Ovary (tissue), 3 donors: ENCODE results near the gene SLIT3.

Experiments
- EP300 ChIP-seq: sonication (generic); formaldehyde crosslinking; IDR thresholded peaks from one replicate; pipeline ENCODE4 v1.6.1; 2017; ENCODE audit warnings: antibody characterized with exemption
- TF ChIP-seq, protein P1 (sequence below), 3 donors: fragments of 450-650 bp in 2 of 3; fragments of 200-600 bp in 1 of 3; IDR thresholded peaks; one replicate each; pipeline versions ENCODE4 v1.5.1 to v1.8.0; 2016 to 2022; ENCODE audit warnings: antibody characterized with exemption in 3 of 3, mild to moderate bottlenecking in 1 of 3
- donor health status: DM: no; HTN: no; CAD: no.

DNA sequence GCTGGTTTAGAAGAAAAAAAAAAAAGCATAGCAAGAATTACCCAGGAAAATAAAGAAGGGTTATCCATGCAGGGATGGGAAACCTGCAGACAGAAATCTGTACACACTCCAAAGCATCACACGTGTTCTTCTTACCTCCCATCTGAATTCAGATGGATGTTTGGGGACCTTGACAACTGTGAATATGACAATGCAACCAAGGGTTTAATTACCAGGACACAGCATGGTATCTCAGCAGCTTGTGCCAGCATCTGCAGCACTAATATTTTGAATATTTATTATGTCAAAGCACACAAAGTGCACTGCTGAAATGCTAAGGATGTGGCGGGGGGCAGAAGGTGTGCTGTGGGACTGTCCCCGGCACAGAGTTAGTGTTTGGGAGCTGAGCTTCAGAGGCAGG, 47.9 kb downstream of the SLIT3 start:
- TF ChIP-seq, protein P1, sequence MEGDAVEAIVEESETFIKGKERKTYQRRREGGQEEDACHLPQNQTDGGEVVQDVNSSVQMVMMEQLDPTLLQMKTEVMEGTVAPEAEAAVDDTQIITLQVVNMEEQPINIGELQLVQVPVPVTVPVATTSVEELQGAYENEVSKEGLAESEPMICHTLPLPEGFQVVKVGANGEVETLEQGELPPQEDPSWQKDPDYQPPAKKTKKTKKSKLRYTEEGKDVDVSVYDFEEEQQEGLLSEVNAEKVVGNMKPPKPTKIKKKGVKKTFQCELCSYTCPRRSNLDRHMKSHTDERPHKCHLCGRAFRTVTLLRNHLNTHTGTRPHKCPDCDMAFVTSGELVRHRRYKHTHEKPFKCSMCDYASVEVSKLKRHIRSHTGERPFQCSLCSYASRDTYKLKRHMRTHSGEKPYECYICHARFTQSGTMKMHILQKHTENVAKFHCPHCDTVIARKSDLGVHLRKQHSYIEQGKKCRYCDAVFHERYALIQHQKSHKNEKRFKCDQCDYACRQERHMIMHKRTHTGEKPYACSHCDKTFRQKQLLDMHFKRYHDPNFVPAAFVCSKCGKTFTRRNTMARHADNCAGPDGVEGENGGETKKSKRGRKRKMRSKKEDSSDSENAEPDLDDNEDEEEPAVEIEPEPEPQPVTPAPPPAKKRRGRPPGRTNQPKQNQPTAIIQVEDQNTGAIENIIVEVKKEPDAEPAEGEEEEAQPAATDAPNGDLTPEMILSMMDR (IDR thresholded peaks at IDR 0.05), result no peak
- no peak for TF ChIP-seq EP300
